CD4-positive, alpha-beta T cell treated with Interleukin-4 for 1 hour (primary cell): ENCODE measurements around the gene GRAMD1A.
"Not testable (repeated sequence)": the region's sequence is repeated elsewhere in the genome, so short reads cannot be mapped to it uniquely, and the experiment has no call there.

Source experiments
- DNase-seq, 2 donors: peaks; one replicate each; pipeline ENCODE4 v3.0.0-alpha.2; 2020 to 2022

Gene GRAMD1A

DNA sequence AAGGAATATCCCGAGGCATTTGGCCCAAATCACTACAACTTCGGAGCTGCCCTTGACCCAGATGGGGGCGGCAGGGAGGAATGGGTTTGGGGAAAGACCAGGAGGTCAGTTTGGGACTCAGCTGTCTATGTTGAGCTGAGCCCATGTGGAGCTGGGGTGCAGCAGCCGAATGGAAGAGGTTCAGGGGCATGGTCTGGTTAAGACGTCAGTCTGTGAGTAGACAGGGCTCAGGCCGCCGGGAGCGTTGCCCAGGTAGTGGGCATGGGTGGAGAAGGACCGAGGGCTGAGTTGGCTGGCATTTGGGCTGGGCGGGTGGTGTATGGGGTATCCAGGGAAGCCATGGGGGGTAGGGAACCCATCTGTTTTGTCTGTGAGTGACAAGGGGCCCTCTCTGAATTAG lies 20.9 kb downstream of the GRAMD1A start:
- DNase-seq = no peak

DNA sequence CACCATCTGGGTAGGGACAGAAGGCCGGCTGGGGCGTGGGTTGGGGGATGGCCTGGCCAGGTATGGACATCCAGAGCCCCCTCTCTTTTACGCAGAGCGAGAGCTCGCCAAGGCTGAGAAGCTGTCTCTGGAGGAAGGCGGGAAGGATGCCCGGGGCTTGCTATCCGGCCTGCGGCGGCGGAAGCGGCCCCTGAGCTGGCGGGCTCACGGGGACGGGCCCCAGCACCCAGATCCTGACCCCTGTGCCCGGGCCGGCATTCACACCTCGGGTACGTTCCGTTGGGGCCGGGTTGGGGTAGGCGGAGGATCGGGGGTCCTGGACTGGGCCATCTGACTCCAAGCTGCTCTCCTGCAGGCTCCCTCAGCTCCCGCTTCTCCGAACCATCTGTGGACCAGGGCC lies 21.5 kb downstream of the GRAMD1A start:
- no peak for DNase-seq

DNA sequence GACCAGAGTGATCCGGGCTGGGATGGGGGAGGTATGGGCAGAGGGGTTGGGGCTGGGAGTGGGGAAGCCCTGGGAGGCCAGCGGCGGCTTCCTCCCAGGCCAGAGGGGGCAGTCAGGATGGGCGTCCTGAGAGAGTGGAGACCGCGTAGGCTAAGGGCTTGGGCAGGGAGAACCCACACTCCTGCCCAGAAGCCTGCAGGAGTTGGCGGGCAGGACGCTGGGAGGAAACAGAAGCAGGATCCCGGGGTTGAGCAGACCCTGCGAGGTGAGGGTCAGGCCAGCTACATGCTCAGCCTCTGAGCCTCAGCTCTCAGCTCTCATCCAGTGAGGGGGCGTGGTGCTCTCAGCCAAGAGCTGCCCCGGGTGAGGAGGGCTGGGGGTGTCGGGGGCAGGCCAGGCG lies 22.3 kb downstream of the GRAMD1A start:
- DNase-seq = no peak

DNA sequence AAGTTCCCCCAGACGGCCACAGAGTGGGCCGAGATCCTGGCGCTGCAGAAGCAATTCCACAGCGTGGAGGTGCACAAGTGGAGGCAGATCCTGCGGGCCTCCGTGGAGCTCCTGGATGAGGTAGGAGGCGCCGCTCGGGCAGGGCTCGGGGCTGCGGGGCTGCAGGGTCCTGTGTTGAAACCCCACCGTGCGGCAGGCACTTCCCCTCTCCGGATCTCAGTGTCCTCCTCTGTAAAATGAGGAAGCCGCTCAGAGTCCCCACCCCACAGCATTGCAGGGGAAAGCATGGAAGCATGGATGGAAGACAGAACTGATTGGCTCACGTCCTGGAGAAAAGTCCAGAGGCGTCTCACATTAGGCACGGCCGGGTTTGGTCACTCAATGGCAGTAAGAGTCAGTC lies 23.3 kb downstream of the GRAMD1A start:
- no peak for DNase-seq

- DNase-seq = no peak
These were observed 24.0 kb downstream of the GRAMD1A start for GRCh38 chr19:35024095-35024494.

GRCh38 chr19:35025969-35026368 lies 25.8 kb downstream of the GRAMD1A start:
- DNase-seq = no peak

GRCh38 chr19:35026418-35026817 lies 26.3 kb downstream of the GRAMD1A start:
- no peak for DNase-seq

DNA sequence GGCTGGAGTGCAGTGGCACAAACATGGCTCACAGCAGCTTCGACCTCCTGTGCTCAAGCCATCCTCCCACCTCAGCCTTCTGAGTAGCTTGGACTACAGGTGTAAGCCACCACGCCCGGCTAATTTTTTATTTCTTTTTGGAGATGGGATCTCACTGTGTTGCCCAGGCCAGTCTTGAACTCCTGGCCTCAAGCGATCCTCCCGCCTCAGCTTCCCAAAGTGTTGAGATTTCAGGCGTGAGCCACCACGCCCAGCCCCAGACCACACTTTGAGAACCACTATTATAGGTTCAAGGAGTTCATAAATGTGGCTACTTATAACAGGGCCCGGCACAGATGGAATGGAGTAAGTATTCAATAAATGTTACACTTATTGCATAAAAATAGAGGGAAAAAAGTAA lies 26.9 kb downstream of the GRAMD1A start:
- no peak for DNase-seq

DNA sequence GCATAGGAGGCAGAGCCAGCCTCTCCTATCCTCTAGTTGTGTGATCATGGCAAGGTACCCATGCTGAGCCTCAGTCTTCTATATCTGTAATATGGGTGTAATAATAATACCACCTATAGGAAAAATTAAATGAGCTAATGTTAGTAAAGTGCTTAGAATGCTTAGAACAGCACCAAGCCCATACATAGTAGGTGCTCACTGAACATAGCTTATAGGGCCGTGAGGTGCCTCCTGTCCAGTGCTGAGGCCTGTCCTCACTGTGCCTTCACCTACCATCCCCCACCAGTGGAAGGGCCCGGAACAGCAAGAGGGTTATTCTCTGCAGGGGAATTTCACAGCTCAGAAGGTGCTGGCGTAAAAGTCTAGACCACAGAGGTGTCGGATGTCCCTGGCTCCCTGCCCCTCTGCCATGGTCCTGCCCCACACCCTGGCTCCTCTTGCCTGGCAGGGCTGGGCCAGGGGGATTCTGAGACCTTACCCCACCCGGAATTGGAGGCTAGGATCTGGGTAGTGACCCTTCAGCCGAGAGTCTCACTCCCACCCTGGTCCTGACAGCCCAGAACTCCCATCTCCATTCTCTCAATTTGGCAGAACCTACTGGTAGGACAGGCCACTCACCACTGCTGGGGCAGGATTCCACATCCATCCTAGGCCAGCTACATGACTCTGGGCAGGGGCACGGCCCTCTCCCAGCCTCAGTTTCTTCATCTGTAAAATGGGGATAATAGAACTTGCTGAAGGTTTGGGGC lies 27.9 kb downstream of the GRAMD1A start:
- DNase-seq = no peak

GRCh38 chr19:35028600-35028885 lies 28.4 kb downstream of the GRAMD1A start:
- DNase-seq = not testable (repeated sequence)

DNA sequence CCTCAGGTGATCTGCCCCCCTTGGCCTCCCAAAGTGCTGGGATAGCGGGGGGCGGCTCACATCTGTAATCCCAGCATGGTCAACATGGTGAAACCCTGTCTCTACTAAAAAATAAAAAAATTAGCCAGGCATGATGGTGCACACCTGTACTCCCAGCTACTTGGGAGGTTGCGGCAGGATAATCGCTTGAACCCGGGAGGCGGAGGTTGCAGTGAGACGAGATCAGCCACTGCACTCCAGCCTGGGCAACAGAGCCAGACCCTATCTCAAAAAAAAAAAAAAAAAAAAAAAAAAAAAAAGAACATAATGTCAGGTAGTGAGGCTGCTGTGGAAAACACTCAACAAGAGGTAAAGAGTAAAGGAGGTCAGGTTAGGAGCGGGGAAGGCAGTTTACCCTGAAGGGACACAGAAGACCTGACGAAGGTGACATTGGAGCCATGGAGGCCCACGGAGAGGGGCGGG lies 29.2 kb downstream of the GRAMD1A start:
- not testable (repeated sequence) for DNase-seq

DNA sequence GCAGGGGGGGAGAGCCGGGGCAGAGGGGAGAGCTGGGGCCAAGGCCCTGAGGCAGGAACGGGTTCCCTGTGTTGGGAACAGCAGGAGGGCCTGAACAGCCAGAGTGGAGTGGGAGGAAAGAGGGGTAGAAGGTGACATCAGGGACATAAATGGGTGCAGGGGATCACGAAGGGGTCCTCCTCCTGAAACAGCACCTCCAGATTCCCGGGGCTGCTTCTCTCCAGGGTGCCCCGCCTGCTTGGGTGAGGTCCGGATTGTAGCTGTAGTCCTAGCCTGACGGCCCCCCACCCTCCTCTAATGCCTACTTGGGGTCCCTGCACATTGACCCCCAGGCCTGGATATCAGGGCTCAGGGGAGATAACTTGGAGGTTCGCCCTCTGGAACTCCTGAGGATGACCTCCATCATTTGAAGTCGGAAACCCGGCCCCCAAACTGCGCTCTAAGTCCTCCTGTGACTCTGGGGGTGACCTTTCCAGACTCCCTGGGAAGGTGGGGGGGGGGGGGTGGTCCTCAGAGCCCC lies 29.7 kb downstream of the GRAMD1A start:
- DNase-seq = no peak

DNA sequence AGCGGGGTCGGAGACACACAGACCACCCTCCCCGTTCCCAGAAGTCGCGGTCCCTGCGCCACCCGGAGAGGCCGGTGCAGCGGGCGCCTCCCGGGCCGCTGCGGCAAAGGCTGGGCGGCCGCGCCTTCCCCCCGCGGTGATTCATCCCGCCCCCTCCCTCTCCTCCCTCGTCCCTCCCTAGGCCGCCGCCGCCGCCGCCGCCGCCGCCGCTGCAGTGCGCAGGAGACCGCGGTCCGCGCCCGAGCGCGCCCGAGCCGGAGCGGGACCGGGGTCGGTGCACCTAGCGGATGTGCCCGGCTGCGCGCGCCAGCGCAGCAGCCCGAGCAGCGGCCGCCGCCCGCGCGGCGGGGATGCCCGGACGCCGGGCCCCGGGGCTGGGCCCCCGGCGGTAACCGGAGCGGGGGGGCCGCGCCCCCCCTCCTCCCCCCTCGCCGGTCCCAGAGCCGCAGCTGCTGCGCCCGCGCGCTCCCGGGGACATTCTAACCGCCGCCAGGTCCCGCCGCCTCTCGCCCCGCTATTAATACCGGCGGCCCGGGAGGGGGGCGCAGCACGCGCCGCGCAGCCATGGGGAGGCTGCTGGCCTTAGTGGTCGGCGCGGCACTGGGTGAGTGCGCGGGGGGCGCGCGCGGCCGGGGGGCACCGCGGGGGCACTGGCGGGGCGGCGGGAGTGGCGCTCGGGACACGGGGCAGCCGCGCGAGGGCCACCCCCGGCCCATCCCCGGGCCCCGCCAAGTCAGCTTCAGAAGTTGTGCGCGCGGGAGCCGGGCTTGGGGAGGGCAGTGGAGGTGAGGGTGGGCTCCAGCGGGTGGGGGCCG lies 30.3 kb downstream of the GRAMD1A start, which contains the start of gene SCN1B:
Gene SCN1B, plus strand, starts transcription at position 214 of the 815 bp plus-strand sequence. Its CDS starts 351 bp downstream, at position 565.
- DNase-seq = peak; percentile 33 to 53

DNA sequence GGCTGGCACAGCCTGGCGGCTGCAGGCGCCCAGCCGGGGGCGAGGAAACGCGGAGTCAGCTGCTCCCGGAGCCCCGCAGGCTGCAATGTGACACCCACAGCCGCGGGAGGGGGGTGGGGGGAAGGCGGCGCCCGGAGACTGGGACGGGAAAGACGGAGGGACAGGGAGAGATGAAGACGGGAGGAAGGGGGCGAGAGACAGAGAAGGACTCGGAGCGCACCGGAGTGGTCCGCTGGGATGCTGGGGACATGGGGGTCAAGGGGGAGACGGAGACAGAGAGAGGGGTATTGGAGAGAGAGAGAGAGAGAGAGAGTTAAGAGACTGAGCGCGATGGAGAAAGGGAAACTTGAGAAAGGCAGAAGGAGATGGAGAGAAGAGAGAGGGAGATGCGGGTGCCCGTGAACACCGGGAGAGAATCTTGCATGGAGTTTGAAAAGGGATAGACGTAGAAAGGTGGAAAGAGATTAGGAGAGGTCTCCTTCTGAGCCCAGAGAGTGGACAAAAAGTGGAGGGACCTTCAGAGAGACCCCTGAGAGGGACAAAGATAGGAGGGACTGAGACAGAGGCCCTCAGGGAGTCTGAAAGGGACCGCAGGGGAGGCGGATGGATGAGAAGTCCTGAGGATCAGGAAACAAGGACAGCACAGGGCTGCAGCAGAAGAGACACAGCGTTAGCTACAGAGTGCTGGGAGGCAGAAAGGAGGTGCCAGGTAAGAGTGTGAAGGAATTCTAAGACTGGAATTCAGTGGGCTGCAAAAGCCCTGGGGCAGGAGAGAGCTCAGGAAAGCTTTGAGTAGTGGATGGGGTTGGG lies 31.2 kb downstream of the GRAMD1A start:
- no peak for DNase-seq

DNA sequence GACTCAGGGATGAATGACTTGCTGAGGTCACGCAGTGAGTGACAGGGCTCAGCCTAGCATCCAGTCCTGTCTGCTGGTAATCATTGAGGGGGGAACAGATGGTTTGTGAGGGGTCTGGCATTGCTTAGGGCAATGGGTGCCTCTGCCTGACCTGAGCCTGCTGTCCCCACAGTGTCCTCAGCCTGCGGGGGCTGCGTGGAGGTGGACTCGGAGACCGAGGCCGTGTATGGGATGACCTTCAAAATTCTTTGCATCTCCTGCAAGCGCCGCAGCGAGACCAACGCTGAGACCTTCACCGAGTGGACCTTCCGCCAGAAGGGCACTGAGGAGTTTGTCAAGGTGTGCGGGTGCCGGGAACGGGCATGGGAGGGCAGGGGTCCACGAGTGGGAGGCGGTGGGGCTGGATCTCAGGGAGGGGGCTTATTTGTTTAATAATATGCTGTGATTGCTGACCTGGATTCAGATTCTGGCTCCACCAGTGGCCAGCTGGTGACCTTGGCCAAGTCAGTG lies 32.3 kb downstream of the GRAMD1A start:
- DNase-seq = no peak

DNA sequence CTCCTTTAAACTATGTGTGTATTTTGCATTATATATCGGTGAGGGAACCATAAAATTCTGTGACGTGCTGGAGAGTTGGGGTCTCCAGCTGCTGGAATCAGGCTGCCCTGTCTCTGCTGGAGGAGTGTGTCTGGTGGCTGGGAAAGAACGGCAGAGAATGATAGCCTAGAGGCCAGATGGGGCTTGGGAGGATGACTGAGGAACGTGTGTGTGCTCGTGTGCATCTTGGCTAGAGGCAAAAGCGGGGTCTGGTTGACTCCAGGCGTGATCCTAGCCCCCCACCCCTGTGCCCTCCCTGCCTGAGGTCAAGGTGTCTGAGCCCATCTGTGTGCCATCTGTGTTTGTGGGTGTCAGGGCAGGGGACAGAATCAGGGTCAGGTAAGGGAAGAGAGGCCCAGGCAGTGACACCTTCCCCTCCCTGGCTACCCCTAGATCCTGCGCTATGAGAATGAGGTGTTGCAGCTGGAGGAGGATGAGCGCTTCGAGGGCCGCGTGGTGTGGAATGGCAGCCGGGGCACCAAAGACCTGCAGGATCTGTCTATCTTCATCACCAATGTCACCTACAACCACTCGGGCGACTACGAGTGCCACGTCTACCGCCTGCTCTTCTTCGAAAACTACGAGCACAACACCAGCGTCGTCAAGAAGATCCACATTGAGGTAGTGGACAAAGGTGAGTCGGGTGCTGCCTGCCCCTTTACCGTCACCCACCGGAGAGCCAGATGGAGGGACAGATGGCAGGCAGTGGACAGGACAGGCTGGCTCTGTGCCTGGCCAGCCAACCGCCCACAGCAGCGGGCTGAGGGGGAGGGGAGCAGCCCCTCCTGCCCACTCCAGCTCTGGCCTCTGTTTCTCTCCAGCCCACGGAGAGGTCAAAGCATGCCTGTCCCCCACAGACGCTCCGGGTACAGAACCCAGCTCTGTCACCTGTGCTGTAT lies 33.2 kb downstream of the GRAMD1A start:
- no peak for DNase-seq

- no peak for DNase-seq
These were observed 33.9 kb downstream of the GRAMD1A start for GRCh38 chr19:35034005-35034502.

GRCh38 chr19:35034588-35035382 lies 34.7 kb downstream of the GRAMD1A start:
- DNase-seq = no peak

- no peak for DNase-seq
These were observed 37.8 kb downstream of the GRAMD1A start for GRCh38 chr19:35037716-35038622.
